ENCODE data around the gene MEN1.
A peak's percentile ranks its signal among the peaks of the same experiment; 100 is the strongest.

Gene MEN1

GRCh38 chr11:64794526-64794925 is 15.8 kb downstream of the MEN1 start:
- Mint-ChIP-seq H3K4me3 (no peak overlapping the region), H3K27ac (peak overlapping the region; percentile 72), H3K27me3 (no peaks in the 10 kb centered on the region), H3K9me3 (no peaks in the 10 kb centered on the region), H3K4me1 (peaks cover 33 to 49% of the 10 kb centered on the region in 2 donors), H3K36me3 (peaks cover 47 to 69% of the 10 kb centered on the region in 2 donors)
- DNase-seq (no peak), ATAC-seq (replicated peaks) (no peak)

DNA sequence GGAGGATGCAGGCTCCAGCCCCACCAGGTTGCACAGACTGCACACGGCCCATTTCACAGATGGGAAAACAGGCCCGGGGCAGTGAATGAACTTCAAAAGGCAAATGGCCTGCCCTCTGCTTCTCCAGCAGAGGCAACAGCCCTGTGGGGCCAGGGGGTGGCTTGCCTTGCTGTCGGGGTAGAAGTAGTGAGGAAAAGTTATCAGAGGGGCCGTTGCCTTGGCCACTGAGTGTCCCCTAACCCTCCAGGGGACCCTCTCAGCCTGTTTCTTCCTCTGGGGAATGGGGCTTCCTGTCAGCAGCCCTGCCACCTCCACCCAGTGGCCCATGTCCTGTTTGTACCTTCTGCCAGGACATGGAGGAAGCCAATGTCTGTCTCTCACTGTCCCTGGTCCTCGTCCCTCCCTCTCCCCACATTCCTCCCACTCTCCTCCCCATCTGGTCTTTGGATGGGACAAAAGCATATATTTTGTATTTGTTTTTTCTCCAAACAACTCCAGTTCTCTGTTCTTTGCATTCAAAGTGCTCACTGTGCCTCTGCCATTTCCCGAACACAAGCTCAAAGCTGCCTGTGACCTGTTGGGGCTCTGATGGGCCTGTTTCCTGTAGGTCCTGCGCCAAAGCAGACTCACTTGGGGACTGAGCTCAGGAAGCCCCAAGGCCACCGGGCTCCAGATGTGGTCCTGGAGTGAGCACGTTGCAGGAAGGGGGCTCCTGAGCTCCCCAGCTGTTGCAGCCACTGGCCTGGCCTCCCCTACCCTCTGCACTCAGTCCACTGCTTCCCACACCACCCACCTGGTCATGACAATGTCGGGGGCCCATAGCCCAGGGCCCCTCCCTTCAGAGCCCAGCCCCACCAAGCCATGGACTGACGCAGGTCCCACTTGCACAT is 16.8 kb downstream of the MEN1 start:
- peaks cover 40 to 64% of the 10 kb centered on the region in 2 donors for H3K36me3 Mint-ChIP-seq
- no peaks in the 10 kb centered on the region for H3K9me3 Mint-ChIP-seq
- no peak overlapping the region for H3K4me3 Mint-ChIP-seq
- peak overlapping the region; percentile 78 for H3K27ac Mint-ChIP-seq
- H3K27me3 Mint-ChIP-seq: no peaks in the 10 kb centered on the region
- DNase-seq (no peak), ATAC-seq (replicated peaks) (no peak)
- peaks cover 26 to 39% of the 10 kb centered on the region in 2 donors for H3K4me1 Mint-ChIP-seq

- ATAC-seq (replicated peaks) (no peak), DNase-seq (no peak)
- Mint-ChIP-seq H3K4me3 (no peak overlapping the region), H3K27ac (no peak overlapping the region), H3K9me3 (no peaks in the 10 kb centered on the region), H3K27me3 (no peaks in the 10 kb centered on the region), H3K36me3 (peaks cover 43 to 66% of the 10 kb centered on the region in 2 donors), H3K4me1 (peaks cover 30 to 44% of the 10 kb centered on the region in 2 donors)
Measured at GRCh38 chr11:64792482-64792881, 17.9 kb downstream of the MEN1 start.

DNA sequence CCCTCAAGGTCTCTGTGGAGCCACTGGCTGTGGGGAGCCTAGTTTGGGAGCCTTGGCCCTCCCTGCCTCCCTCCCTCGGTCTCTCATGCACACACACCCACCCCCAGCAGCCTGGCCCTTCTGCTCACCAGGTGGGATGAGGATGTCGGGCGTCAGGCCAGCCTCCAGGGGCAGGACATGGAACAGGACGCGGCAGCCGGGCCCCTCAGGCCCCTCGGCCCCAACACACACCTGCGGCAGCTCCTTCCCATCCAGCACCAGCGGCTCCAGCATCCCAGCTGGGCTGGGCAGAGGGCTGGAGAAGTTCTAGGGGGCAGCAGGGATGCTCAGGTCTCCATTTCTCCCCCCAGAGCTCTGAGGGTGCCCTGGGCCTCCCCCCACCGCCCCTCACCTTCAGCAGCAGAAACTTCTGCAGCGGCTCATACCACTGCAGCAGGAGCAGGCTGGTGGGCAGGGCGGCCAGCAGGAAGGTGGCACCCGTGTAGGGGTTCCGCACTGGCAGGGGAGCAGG is 18.5 kb downstream of the MEN1 start:
- DNase-seq (no peak), ATAC-seq (replicated peaks) (no peak)
- Mint-ChIP-seq H3K4me1 (peaks cover 30 to 42% of the 10 kb centered on the region in 2 donors), H3K9me3 (no peaks in the 10 kb centered on the region), H3K27me3 (no peaks in the 10 kb centered on the region), H3K36me3 (peaks cover 41 to 61% of the 10 kb centered on the region in 2 donors), H3K4me3 (no peak overlapping the region), H3K27ac (peak overlapping the region; percentile 47)

DNA sequence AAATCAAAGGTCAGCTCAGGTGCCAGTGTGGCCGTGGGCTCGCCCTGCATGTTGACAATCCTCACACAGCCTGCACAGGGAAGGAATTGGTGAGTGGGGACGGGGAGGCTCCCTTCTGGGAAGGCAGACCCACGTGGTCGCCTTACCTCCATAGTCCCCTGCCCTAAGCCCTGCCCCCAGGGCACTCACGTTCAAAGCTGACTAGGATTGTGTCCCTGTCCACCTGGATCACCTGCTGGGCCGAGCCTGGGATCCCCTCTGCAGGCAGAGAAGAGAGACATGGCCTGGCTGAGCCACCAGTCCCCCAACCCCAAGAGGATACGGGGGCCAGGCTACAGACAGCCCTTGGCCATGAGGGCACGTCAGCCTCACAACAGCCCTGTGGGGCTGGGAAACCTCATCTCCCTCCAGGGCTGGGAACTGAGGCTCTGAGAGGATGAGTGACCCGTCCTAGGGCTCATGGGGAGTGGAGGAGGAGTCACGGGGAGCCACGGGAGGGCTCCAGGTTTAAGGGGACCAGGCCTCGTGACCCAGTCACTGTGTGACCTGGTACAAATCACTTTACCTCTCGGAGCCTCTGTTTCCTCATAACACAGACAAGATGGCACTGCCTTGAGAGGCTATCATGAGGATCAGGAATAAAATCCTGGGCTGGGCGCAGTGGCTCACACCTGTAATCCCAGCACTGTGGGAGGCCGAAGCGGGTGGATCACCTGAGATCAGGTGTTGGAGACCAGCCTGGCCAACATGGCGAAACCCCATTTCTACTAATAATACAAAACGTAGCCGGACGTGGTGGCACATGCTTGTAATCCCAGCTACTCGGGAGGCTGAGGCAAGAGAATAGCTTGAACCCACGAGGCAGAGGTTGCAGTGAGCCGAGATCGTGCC is 19.9 kb downstream of the MEN1 start:
- peaks cover 29 to 48% of the 10 kb centered on the region in 2 donors for H3K36me3 Mint-ChIP-seq
- H3K27me3 Mint-ChIP-seq: no peaks in the 10 kb centered on the region
- peaks cover 20 to 28% of the 10 kb centered on the region in 2 donors for H3K4me1 Mint-ChIP-seq
- H3K9me3 Mint-ChIP-seq: no peaks in the 10 kb centered on the region
- DNase-seq (no peak), ATAC-seq (replicated peaks) (no peak)
- H3K4me3 Mint-ChIP-seq: no peak overlapping the region
- peak overlapping the region; percentile 47 for H3K27ac Mint-ChIP-seq

DNA sequence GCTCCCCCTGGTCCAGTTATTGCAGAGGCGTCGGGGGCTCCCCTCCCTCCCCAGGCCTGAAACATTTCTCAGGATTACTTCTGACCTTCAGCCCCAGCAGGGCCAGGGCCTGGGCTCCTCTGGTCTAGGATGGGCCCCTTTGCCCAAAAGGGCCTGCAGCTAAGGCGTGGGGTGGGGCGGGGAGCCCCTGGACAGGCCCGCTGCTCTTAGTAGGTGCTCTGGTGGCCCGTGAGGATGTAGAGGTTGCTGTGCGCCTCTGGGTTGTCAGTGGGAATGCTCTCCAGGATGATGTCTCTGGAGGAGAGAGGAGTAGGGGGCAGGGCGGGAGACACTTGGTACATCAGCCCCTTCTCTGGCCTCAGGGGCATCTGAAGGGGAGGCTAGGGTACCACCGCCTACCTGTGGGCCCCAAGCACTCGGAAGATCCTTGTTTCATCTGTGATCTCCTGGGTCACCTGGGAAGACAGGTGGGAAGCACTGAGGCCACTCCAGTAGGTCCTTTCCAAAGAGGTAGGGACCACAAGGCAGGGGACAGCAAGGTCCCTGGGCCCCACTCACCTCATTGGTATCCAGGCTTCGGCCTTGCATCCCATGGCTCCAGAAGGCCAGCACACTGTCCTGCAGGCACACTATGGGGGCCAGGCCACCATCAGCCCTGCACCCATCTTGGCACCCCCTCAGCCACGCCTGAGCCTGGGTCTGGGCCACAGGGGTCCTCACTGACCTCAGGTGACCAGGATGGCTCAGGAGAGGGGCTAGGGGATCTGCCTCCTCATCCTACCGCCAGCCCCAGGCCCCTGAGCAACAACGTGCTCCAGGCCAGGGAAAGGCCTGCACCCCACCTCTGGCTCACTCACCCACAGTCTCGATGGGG is 20.8 kb downstream of the MEN1 start:
- Mint-ChIP-seq H3K27me3 (no peaks in the 10 kb centered on the region), H3K4me1 (peaks cover 14 to 21% of the 10 kb centered on the region in 2 donors), H3K9me3 (no peaks in the 10 kb centered on the region), H3K36me3 (peaks cover 25 to 48% of the 10 kb centered on the region in 2 donors), H3K27ac (peak overlapping the region; percentile 6), H3K4me3 (no peak overlapping the region)
- ATAC-seq (replicated peaks) (no peak), DNase-seq (no peak)

GRCh38 chr11:64788321-64789215 is 21.8 kb downstream of the MEN1 start:
- no peaks in the 10 kb centered on the region for H3K27me3 Mint-ChIP-seq
- no peak for DNase-seq
- peak overlapping the region; percentile 31 for H3K27ac Mint-ChIP-seq
- ATAC-seq (replicated peaks): peak; percentile 6
- H3K9me3 Mint-ChIP-seq: no peaks in the 10 kb centered on the region
- H3K4me3 Mint-ChIP-seq: no peak overlapping the region
- peaks cover 23 to 39% of the 10 kb centered on the region in 2 donors for H3K36me3 Mint-ChIP-seq
- peaks cover 5 to 11% of the 10 kb centered on the region in 2 donors for H3K4me1 Mint-ChIP-seq

DNA sequence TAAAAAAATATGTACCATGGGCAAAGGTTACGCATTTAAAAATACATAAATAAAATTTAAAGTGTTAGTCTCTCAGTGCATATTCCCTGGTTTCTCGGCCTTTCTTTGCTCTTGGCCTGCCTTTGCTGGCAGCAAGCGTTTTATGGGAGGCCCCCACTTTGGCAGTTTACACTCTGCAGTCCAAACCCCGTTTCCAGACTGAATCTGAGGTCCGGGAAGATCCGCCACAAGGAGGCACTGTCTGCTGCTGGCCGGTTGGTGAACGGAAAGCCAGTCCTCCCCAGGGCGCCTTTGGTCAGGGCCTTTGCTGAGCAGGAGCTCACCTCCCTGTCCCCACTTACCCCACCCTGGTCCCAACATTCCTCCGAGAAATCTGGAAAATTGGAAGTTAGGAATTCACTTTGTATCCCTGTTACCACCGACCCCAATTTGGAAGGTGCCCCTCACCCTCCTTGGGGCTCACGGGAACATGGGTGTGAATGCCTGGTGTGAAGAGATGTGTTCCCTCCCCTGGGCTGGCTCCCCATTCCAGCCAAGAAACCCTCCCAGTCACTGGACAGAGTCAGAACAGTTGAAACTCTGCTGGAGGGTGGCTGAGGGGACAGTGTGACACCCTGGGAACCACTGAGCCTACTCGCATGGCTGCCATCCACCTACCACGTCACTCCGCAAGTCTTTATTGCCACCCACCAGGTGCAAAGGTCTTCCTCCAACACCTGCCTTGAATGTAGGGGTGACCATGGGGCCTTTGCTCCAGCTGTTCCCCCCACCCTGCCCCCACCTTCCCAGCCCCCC is 22.6 kb downstream of the MEN1 start:
- Mint-ChIP-seq H3K27me3 (no peaks in the 10 kb centered on the region), H3K4me3 (no peak overlapping the region), H3K36me3 (peaks cover 22 to 33% of the 10 kb centered on the region in 2 donors), H3K9me3 (no peaks in the 10 kb centered on the region), H3K4me1 (peaks cover 6 to 9% of the 10 kb centered on the region in 2 donors), H3K27ac (peak overlapping the region; percentile 10)
- peak; percentile 53 for DNase-seq
- peak; percentile 77 to 79 for ATAC-seq (replicated peaks)

DNA sequence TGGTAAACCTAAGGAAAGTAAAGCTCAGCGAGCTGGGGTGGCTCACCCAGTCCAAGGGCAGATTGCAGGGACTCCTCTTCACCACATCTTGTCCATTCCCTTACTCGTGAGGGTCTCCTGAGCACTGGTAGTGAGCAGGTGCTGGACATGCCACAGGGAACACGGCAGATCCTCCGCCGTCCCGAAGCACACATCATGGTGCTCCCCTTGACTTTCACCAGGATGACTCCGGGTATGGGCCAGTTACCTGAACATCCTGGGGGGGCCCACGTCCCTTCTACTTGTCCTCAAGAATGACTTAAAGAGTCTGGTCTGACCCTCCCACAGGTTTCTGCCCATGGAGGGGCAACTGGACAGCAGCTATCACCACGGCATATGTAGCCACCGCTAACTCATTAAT is 24.0 kb downstream of the MEN1 start:
- H3K36me3 Mint-ChIP-seq: peaks cover 15 to 24% of the 10 kb centered on the region in 2 donors

DNA sequence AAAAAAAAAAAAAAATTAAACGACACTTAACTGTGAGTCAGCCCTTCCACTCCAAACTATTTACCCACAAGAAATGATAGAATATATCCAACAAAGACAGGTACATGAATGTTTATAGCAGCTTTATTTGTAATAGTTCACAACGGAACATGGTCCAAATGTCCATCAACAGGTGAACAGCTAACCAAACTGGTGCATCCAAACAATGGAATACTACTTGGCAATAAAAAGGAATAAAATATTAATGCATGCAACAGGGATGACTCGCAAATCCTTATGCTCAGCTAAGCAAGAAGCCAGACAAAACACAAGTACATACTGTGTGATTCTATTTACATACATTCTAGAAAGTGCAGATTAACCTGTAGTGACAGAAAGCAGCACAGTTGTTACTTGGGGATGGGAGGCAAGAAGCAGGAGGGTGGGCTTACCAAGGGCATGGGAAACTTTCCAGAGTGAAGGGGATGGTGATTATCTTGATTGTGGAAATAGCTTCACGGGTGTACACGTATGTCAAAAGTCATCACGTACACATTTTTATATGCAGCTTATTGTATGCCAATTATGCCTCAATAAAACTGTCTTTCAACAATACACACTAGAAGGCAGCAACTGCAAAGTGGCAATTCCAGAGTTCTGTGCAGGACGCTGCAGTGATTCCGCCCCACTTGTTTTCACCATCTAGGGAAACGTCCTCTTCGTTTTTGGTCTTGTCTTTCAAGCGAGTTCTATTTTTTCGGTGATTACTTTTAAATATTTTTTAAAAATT is 25.4 kb downstream of the MEN1 start:
- H3K27me3 Mint-ChIP-seq: no peaks in the 10 kb centered on the region
- H3K9me3 Mint-ChIP-seq: no peaks in the 10 kb centered on the region
- peaks cover 7 to 16% of the 10 kb centered on the region in 2 donors for H3K36me3 Mint-ChIP-seq
- H3K27ac Mint-ChIP-seq: no peak overlapping the region
- H3K4me1 Mint-ChIP-seq: peaks cover 6 to 21% of the 10 kb centered on the region in 2 donors
- DNase-seq: no peak
- no peak overlapping the region for H3K4me3 Mint-ChIP-seq
- no peak for ATAC-seq (replicated peaks)

More for the DNA sequence above, 24.0 kb downstream of the MEN1 start:
- Mint-ChIP-seq H3K9me3 (no peaks in the 10 kb centered on the region), H3K27me3 (no peaks in the 10 kb centered on the region), H3K4me3 (no peak overlapping the region), H3K4me1 (peaks cover 6 to 16% of the 10 kb centered on the region in 2 donors), H3K27ac (no peak overlapping the region)
- ATAC-seq (replicated peaks) (no peak), DNase-seq (no peak)

DNA sequence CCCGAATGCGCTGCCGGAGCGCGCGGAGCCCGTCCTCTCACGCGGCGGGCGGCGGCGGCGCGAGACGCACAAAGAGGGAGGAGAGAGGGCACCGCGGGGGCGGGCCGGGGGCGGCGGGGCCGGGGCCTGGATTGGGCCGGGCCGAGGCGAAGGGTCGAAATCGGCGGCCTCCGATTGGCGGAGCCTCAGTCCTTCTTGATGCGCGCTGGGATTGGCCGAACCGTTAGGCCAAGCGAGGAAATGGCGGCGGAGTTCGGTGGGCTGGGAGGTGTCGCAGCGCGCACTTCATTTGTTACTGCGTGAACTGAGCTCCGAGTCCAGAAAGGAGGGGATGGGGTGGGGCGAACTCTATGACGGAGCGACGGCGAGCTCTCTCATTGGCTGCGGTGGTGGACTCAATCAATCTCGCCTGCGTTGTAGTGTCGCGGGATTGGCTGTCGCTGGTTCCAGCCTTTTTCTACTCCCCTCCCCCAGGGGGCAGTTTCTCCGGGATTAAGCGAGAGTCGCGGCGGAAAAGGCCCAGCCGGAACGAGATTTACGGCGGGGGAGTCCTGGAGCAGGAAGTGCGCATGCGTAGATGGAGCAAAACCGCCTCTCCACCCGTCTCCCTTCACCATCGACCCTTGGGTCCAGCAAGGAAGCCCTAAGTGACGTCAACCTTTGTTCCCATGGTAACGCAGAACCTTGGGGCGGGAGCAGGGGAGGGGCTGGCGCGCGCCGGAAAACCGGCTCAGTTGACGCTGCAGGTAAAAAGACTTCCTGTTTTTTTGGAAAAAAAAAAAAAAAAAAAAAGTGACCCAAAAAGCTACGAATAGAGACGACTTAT is 31.7 kb downstream of the MEN1 start, which contains the start of gene SF1:
Gene SF1, minus strand, starts transcription at position 70 of the 826 bp plus-strand sequence. CDS start 150 bp downstream, outside the sequence.
- peak within 1 kb of the TSS; percentile 93 to 94 for H3K4me3 Mint-ChIP-seq
- H3K36me3 Mint-ChIP-seq: peaks cover 36 to 44% of the 10 kb centered on the region in 2 donors
- H3K27ac Mint-ChIP-seq: peak within 1 kb of the TSS; percentile 99
- no peaks in the 10 kb centered on the region for H3K27me3 Mint-ChIP-seq
- H3K4me1 Mint-ChIP-seq: peaks cover 21 to 62% of the 10 kb centered on the region in 2 donors
- peak; percentile 88 to 89 for ATAC-seq (replicated peaks)
- peak; percentile 100 for DNase-seq
- H3K9me3 Mint-ChIP-seq: no peaks in the 10 kb centered on the region
